GM21423 (cell line): ENCODE results near the gene SH3BP2.

Source experiments
- ATAC-seq: cut with Tn5 transposase; IDR thresholded peaks from one replicate; pipeline ENCODE4 v1.9.1; 2021; ENCODE audit warnings: mild to moderate bottlenecking, moderate library complexity; ENCODE audit not compliant: unreplicated experiment

The SH3BP2 gene

GRCh38 chr4:2802618-2803531 lies 10.0 kb downstream of the SH3BP2 start:
- ATAC-seq: no peak

DNA sequence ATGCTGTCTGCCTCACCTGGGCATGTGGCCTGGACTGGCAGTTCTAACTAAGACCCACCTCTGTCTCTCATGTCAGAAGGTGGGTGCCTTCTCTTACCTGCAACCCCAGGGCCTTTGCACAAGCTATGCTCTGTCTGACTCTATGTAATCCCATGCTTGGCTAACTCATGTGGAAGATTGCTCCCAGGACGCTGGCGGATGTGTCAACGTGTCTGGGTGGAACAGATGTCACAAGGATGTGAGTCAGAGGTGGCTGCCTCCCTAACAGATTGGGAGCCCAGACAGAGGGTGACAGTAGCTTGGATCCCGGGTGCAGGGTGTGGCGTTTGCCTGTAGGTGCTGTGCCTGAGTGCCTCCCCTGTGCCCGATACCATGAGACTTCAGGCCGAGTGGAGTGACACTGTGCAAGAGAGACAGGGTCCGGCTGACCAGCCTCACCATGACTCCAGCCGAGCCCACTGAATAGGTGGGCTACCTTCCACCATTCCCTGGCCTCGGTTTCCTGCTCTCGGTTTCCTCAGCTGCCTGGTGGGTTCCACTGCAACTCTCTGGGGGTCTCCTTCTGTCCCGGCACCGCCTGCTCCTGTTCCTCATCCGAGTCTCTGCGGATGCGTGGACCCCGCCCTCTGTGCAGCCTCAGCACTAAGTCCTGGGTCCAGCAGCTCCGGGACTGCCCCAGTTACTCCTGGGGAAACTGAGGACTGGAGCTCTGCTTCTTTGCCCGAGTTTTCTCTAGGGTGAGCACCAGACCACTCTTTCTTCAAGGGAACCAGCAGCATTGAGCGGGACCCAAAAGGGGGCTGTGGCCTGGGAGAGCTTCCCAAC lies 11.0 kb downstream of the SH3BP2 start:
- ATAC-seq: no peak

DNA sequence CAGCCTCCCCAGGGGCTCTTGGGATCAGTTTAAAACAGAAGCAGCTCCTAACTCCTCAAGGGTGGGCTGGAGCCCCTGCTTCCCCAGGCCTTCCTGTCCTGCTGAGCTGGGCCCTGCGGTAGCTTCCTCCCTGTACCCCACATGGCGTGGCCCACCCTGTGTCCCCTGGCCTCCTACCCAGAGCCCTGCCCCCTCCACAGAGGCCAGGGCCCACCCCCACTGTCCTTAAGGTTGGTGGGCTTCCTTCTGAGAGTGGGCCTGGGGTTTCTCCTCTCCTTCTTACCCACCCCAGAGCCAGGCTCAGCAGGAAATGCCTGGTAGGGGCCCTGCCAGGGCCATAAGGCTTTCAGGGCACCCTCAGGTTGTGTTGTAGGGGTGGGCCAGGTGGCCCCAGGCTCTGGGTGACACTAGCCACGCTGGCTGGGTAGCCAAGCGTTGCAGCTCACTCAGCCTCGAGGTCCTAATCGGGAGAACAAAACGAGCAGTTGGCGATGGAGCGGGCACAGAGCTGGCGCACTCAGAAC lies 11.6 kb downstream of the SH3BP2 start:
- ATAC-seq: no peak

- no peak for ATAC-seq
These were observed 12.2 kb downstream of the SH3BP2 start for GRCh38 chr4:2804973-2805501.

GRCh38 chr4:2805712-2806389 lies 13.0 kb downstream of the SH3BP2 start:
- ATAC-seq: no peak

GRCh38 chr4:2806390-2807355 lies 13.8 kb downstream of the SH3BP2 start:
- ATAC-seq: no peak

DNA sequence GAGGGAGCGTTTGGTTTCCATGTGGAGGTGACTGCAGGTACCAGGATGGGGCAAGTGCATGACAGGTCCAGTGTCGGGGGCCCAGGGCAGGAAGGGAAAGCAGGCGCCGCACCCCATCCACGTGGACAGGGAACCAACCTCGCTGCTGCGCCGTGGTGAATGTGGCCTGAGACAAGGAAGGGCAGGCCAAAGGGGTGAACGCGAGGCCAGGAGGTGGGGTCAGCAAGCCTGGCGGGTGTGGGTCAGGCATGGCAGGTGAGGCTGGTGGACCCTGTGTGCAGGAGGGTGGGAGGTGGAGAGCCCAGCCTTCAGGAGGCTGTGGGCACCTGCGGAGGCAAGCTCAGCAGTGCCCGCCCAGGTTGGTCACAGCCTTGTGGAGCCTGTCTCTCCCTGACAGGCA lies 14.7 kb downstream of the SH3BP2 start:
- ATAC-seq: no peak

GRCh38 chr4:2808001-2808400 lies 15.1 kb downstream of the SH3BP2 start:
- ATAC-seq: no peak

DNA sequence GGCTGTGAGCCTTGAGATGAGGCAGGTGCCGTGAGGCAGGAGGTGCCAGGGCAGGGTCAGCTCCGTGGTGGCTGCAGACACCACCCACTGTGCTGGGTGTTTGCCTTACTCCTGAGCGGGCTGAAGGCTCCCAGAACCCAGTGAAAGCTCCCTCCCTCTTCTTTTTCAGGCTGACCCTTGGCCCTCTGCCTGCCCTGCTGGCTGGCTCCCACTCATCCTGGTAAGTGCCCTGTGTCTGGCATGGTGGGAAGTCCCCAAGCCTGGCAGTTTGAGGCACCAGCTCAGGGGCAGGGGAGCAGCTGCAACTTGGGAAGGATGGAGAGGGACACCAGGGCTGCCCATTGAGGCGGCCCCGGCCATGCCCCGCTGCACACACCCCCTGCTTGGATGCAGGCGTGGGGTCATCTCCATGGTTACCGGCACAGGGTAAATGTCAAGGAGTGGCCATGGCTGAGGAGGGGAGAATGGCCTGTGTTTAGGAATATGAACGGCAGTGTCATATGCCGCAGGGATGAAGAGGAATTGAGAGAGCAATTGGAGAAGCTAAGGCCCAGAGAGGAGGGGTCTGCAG lies 16.8 kb downstream of the SH3BP2 start:
- no peak for ATAC-seq

GRCh38 chr4:2810388-2810787 lies 17.5 kb downstream of the SH3BP2 start:
- ATAC-seq: no peak

DNA sequence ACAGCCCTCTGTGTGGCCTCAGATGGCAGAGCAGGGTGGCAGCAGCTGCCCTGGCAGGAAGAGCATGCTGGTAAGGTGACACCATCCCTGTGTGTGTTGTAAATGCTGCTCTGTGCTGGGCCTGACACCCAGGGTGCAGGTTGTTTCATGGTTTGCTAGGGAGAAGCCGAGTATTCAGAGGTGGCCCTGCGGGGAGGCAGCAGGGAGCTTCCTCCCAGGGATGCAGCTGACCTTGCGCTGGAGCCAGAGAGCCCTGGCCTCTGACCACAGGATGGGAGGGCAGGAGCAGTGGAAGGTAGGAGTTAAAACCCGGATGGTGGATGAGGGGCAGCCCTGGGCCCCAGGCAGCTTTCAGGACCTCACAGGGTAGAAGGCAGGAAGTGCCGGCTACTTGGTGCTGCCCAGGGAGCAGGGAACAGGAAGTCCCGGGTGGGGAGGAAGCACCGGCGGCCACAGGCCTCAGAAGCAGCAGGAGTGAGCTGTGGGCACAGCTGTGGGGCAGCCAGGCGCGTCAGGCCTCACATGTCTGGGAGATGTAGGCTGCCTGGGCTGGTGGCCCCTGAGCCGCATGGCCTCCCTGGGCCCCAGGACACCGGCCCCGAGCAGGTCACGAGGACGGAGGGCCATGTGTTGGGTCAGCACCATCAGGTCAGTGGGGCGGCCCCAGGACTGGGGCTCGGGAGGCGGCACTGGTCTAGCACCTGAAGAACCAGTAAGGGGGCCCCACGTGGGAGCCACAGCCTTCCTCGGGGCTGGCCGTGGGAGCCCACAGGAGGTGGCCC lies 19.1 kb downstream of the SH3BP2 start:
- peak; percentile 75 for ATAC-seq

DNA sequence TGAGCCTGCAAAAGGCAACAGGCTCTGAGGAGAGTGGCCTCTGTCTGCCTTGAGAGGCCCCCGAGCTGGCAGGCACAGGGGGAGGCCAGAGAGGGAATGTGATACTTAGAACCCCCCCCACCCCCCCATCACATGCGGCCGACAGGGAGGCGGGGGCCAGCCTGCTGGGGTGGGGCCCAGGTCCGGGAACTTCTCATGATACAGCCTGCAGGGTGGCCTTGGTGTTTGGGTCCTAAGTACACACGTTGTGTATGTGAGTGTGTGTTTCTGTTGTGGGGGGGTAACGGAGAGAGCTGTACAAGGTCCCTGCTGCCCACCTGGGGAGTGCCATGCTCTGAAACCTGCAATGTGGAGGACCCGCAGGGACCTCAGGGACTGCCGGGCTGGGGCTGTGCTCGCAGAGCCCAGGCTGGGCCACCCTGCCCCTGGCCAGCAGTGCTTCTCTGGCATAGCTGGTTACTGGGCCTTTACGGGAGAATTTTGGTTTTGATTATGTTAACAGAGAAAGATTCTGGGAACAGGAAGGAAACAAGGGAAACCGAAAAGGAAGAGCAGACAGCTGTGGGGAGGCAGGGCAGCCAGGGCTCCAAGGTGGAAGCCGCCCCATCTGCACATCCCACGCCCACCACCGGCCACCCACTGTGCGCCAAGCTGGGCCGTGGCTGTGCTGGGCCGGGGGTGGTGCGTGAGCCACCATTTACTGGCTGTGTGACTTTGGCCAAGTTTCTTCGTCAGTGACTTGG lies 19.9 kb downstream of the SH3BP2 start:
- no peak for ATAC-seq

- no peak for ATAC-seq
These were observed 20.8 kb downstream of the SH3BP2 start for GRCh38 chr4:2813446-2814405.

GRCh38 chr4:2814627-2815270 lies 21.9 kb downstream of the SH3BP2 start:
- no peak for ATAC-seq

DNA sequence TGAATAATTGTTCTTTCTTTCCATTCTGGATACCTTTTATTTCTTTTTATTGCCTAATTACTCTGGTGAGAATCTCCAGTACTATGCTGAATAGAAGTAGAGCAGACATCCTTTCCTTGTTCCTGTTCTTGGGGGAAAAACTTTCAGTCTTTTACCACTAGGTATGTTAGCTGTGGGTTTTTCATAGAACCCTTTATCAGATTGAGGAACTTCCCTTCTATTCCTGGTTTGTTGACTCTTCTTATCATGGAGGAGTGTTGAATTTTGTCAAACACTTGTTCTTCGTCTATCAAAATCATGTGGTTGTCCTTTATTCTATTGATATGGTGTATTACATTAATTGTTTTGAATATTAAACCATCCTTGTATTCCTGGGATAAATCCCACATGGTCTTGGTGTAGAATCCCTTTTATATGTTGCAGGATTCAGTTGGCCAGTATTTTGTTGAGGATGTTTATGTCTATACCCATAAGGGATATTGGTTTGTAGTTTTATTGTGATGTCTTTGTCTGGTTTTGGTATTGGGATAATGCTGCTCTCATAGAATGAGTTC lies 23.6 kb downstream of the SH3BP2 start:
- no peak for ATAC-seq

- no peak for ATAC-seq
These were observed 24.3 kb downstream of the SH3BP2 start for GRCh38 chr4:2817137-2817536.
